Astrocyte (in vitro differentiated cells and primary cell): ENCODE results near the gene SH3RF2.

Source experiments
- CTCF ChIP-seq: IDR thresholded peaks from 2 replicates; pipeline ENCODE4 v1.5.1; 2011; ENCODE audit warnings: low read depth, mild to moderate bottlenecking, inconsistent platforms, low read length, moderate library complexity; ENCODE audit not compliant: insufficient read depth
- EZH2 ChIP-seq: IDR thresholded peaks from 2 replicates; pipeline ENCODE4 v1.6.1; 2012; ENCODE audit warnings: mild to moderate bottlenecking, low read length, inconsistent platforms; ENCODE audit not compliant: insufficient read depth

GRCh38 chr5:146109379-146109778 lies 173.0 kb downstream of the SH3RF2 start:
- no peak for TF ChIP-seq CTCF
- TF ChIP-seq EZH2 = no peak
